GM21717 (cell line): ENCODE results near the gene FAM222B.
"Not testable (repeated sequence)": the region's sequence is repeated elsewhere in the genome, so short reads cannot be mapped to it uniquely, and the experiment has no call there.

ENCODE experiments used
- ATAC-seq: cut with Tn5 transposase; IDR thresholded peaks from one replicate; pipeline ENCODE4 v1.9.1; 2021; ENCODE audit warnings: mild to moderate bottlenecking, moderate library complexity; ENCODE audit not compliant: unreplicated experiment

FAM222B gene

GRCh38 chr17:28873839-28874238 is 31.2 kb upstream of the FAM222B start:
- ATAC-seq: no peak

- ATAC-seq: peak; percentile 72
These were observed 28.5 kb upstream of the FAM222B start for GRCh38 chr17:28871056-28871579.

GRCh38 chr17:28867276-28867675 is 24.7 kb upstream of the FAM222B start:
- no peak for ATAC-seq

- ATAC-seq: no peak
These were observed 23.6 kb upstream of the FAM222B start for GRCh38 chr17:28865946-28866752.

GRCh38 chr17:28864991-28865849 is 22.6 kb upstream of the FAM222B start:
- ATAC-seq: no peak

GRCh38 chr17:28863953-28864352 is 21.4 kb upstream of the FAM222B start:
- no peak for ATAC-seq

- ATAC-seq: no peak
These were observed 20.0 kb upstream of the FAM222B start for GRCh38 chr17:28862561-28862960.

- no peak for ATAC-seq
These were observed 19.0 kb upstream of the FAM222B start for GRCh38 chr17:28861393-28862203.

- no peak for ATAC-seq
These were observed 17.8 kb upstream of the FAM222B start for GRCh38 chr17:28860363-28860808.

- no peak for ATAC-seq
These were observed 16.3 kb upstream of the FAM222B start for GRCh38 chr17:28858801-28859355.

- no peak for ATAC-seq
These were observed 15.6 kb upstream of the FAM222B start for GRCh38 chr17:28857905-28858800.

- ATAC-seq: no peak
These were observed 13.5 kb upstream of the FAM222B start for GRCh38 chr17:28856028-28856574.

- ATAC-seq: no peak
These were observed 12.7 kb upstream of the FAM222B start for GRCh38 chr17:28855336-28855679.

- ATAC-seq: peak; percentile 88
These were observed 12.1 kb upstream of the FAM222B start, which contains the start of gene ERAL1 for GRCh38 chr17:28854457-28855335. ERAL1 (plus strand) TSS chr17:28855016; CDS start chr17:28855035, 19 bp downstream.

GRCh38 chr17:28853295-28853694 is 10.7 kb upstream of the FAM222B start:
- no peak for ATAC-seq

- no peak for ATAC-seq
These were observed 6.7 kb upstream of the FAM222B start for GRCh38 chr17:28849281-28849680.

GRCh38 chr17:28848667-28849066 is 6.1 kb upstream of the FAM222B start:
- not testable (repeated sequence) for ATAC-seq

GRCh38 chr17:28846699-28847098 is 4.1 kb upstream of the FAM222B start:
- ATAC-seq: not testable (repeated sequence)
